PC-3 (cell line): ENCODE data around the gene NIT1. TPM values are rescaled to one million over a fixed set of nuclear protein-coding genes. Genes with fewer than 3 reads are reported as not detected.

Experiments
- ATAC-seq: fragments of 200-7000 bp; cut with Tn5 transposase; 2 replicates; pipeline ENCODE4 v1.9.1; 2020; ENCODE audit warnings: mild to moderate bottlenecking, moderate library complexity
- BruUV-seq: library from RNA; stranded (reverse); fragments of 400-500 nt; replicated peaks from 2 replicates; lab custom pipeline; 2021; lab: Mats Ljungman, UMichigan
- CTCF ChIA-PET: fragments of 300-600 bp; sonication (Branson Sonifier 250); formaldehyde crosslinking; loops from one replicate; lab custom pipeline; 2022; ENCODE audit warnings: antibody characterized with exemption; lab: Charles Lee
- POLR2A ChIA-PET: fragments of 300-600 bp; sonication (Branson Sonifier 250); formaldehyde crosslinking; loops from one replicate; lab custom pipeline; 2022; ENCODE audit warnings: antibody characterized with exemption; ENCODE audit not compliant: unreplicated experiment; lab: Charles Lee
- DNase-seq: peaks from one replicate; pipeline ENCODE4 v3.0.0-alpha.2; 2015
- H2AFZ ChIP-seq: fragments of 300-600 bp; sonication (generic); 2 replicates; pipeline ENCODE4 v1.6.0; 2016; ENCODE audit warnings: antibody characterized with exemption, low read length
- H3F3A ChIP-seq: fragments of 300-600 bp; sonication (generic); one replicate; pipeline ENCODE4 v1.6.0; 2017; ENCODE audit warnings: antibody characterized with exemption, low read length, control low read depth, mild to moderate bottlenecking; ENCODE audit not compliant: unreplicated experiment
- H3K27ac ChIP-seq: fragments of 300-600 bp; sonication (generic); 2 replicates; pipeline ENCODE4 v1.5.1; 2016; ENCODE audit warnings: mild to moderate bottlenecking, low read length
- H3K27me3 ChIP-seq: fragments of 300-600 bp; sonication (generic); 2 replicates; pipeline ENCODE4 v1.6.1; 2016; ENCODE audit warnings: low read length, mixed read lengths
- H3K36me3 ChIP-seq: fragments of 300-600 bp; sonication (generic); 2 replicates; pipeline ENCODE4 v1.6.1; 2016; ENCODE audit warnings: low read depth, mixed run types, low read length, mixed read lengths
- H3K4me1 ChIP-seq: fragments of 300-600 bp; sonication (generic); 2 replicates; pipeline ENCODE4 v1.5.1; 2016; ENCODE audit warnings: low read length; ENCODE audit not compliant: insufficient read depth
- H3K4me2 ChIP-seq: fragments of 300-600 bp; sonication (generic); 2 replicates; pipeline ENCODE4 v1.6.0; 2016; ENCODE audit warnings: low read length
- H3K4me3 ChIP-seq: fragments of 300-600 bp; sonication (generic); 2 replicates; pipeline ENCODE4 v1.5.1; 2016; ENCODE audit warnings: mild to moderate bottlenecking, low read length, mixed read lengths
- H3K79me2 ChIP-seq: fragments of 300-600 bp; sonication (generic); 2 replicates; pipeline ENCODE4 v1.6.1; 2017; ENCODE audit warnings: low read length, mixed read lengths
- H3K9ac ChIP-seq: fragments of 300-600 bp; sonication (generic); 2 replicates; pipeline ENCODE4 v1.6.0; 2016; ENCODE audit warnings: mild to moderate bottlenecking, low read length
- H3K9me2 ChIP-seq: fragments of 300-600 bp; sonication (generic); replicated peaks from 2 replicates; pipeline ENCODE4 v1.6.1; 2016; ENCODE audit warnings: mixed run types, low read length, mixed read lengths
- H3K9me3 ChIP-seq: fragments of 300-600 bp; sonication (generic); 2 replicates; pipeline ENCODE4 v1.6.1; 2016; ENCODE audit warnings: low read length, mixed read lengths
- H4K20me1 ChIP-seq: fragments of 300-600 bp; sonication (generic); 2 replicates; pipeline ENCODE4 v1.6.1; 2016; ENCODE audit warnings: low read length, mixed read lengths
- CTCF ChIP-seq: fragments of 300-600 bp; sonication (generic); conservative IDR thresholded peaks from 2 replicates; pipeline ENCODE4 v1.5.1; 2017; ENCODE audit warnings: antibody characterized with exemption, low read depth, mild to moderate bottlenecking, low read length
- EZH2 ChIP-seq: fragments of 300-600 bp; sonication (generic); IDR thresholded peaks from one replicate; pipeline ENCODE4 v1.6.1; 2017; ENCODE audit warnings: antibody characterized with exemption, mild to moderate bottlenecking, low read length; ENCODE audit not compliant: unreplicated experiment
- EZH2phosphoT487 ChIP-seq: fragments of 300-600 bp; sonication (generic); IDR thresholded peaks from 2 replicates; pipeline ENCODE4 v1.6.1; 2018; ENCODE audit warnings: mild to moderate bottlenecking, antibody characterized with exemption, low read length, borderline replicate concordance
- intact Hi-C: fragments of 100-400 bp; cut with micrococcal nuclease; formaldehyde crosslinking; loops from 2 replicates; pipeline ENCODE4 v1.9.0; 2023
- total RNA-seq: library from RNA; depleted of rRNA; stranded (reverse); fragments of >200 nt; gene quantifications from 2 replicates; pipeline ENCODE4 v1.2.3, GENCODE V29; 2014

The NIT1 gene
- total RNA-seq, 1 experiment from 2014 or later, result 18.1 TPM

GRCh38 chr1:161069241-161069640 is 48.7 kb upstream of the NIT1 start:
- POLR2A ChIA-PET, result no interaction called here
- DNase-seq (no peak), ATAC-seq (no peak)
- Histone ChIP-seq H3K79me2 (no peaks in the 10 kb centered on the region), H2AFZ (no peak overlapping the region), H3F3A (no peaks in the 10 kb centered on the region), H3K36me3 (no peaks in the 10 kb centered on the region), H4K20me1 (no peaks in the 10 kb centered on the region), H3K4me1 (no peaks in the 10 kb centered on the region), H3K9me2 (no peaks in the 10 kb centered on the region), H3K9ac (no peak overlapping the region), H3K4me2 (no peak overlapping the region), H3K27ac (no peak overlapping the region), H3K9me3 (no peaks in the 10 kb centered on the region), H3K27me3 (no peaks in the 10 kb centered on the region), H3K4me3 (no peak overlapping the region)
- no TSS peak for BruUV-seq
- TF ChIP-seq CTCF, result no peak
- no peak for TF ChIP-seq EZH2
- TF ChIP-seq EZH2phosphoT487, result no peak
- intact Hi-C loops, result no loop called here
- CTCF ChIA-PET, result no interaction called here

DNA sequence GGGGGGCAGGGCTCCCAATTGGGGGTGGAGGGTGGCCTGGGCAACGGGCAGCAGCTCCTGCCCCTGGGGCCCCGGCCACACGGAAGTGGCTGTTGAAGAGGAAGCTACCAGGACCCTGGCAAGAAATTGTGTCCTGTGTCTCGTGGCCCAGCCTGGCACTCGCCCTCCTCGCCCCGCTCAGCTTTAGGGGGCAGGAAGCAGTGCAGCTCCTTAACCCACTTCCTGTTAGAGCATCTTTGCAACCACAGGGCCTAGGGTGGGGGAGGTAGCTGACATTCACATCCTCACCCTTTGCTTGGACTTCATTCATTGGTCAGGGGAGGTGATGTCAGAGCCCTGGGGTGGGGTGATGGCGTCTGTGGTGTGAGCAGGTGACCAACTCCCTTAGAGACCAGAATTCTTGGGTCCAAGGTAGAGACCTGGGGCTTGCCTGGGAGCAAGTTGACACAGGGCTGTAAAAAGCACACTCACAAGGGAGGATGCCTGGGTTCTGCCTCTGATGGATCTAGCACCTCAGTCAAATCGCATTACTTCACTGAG is 48.1 kb upstream of the NIT1 start, which contains the start of gene ARHGAP30:
Gene ARHGAP30 (minus strand): TSS at position 161 of the 540 bp plus-strand sequence. CDS start 267 bp downstream, outside the sequence.
- ChIA-PET CTCF (interaction anchor here (0.6 kb wide), 1 partner anchor 79 kb away, joined by 15 read pairs; no protein-coding TSS in a partner anchor), POLR2A (no interaction called here)
- H3F3A ChIP-seq, result no peaks in the 10 kb centered on the region
- H3K9ac ChIP-seq, result no peak within 1 kb of the TSS
- no peaks in the 10 kb centered on the region for H3K79me2 ChIP-seq
- no peak within 1 kb of the TSS for H3K4me3 ChIP-seq
- no peaks in the 10 kb centered on the region for H3K36me3 ChIP-seq
- no peaks in the 10 kb centered on the region for H3K9me3 ChIP-seq
- no TSS peak for BruUV-seq
- no peak for TF ChIP-seq EZH2phosphoT487
- no peak for TF ChIP-seq EZH2
- TF ChIP-seq CTCF, result no peak
- no peak within 1 kb of the TSS for H3K27ac ChIP-seq
- no peak within 1 kb of the TSS for H3K4me2 ChIP-seq
- DNase-seq (no peak), ATAC-seq (no peak)
- H3K27me3 ChIP-seq, result no peaks in the 10 kb centered on the region
- no peaks in the 10 kb centered on the region for H3K4me1 ChIP-seq
- intact Hi-C loops, result no loop called here
- H4K20me1 ChIP-seq, result no peaks in the 10 kb centered on the region
- no peaks in the 10 kb centered on the region for H3K9me2 ChIP-seq
- H2AFZ ChIP-seq, result no peak within 1 kb of the TSS

DNA sequence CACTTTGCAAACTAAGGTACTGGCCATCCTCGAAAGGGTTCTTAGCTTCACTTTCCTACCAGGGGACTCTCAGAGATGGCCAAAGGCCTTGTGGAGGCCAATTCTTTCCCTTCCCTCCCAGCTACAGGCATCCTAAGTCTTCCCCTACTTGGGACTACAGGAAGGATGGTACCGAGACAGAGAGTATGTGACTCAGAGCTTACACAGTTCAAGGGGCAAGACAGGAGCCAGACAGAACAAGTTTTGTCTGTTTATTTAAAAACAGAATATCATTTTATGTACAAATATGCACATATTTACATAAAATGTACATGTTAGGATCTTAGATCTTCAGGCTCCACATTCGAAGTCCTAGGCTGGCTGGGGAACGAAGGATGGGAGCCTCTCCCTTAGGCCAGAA is 47.1 kb upstream of the NIT1 start:
- Histone ChIP-seq H3K4me1 (no peaks in the 10 kb centered on the region), H3K79me2 (no peaks in the 10 kb centered on the region), H3K9me3 (no peaks in the 10 kb centered on the region), H3K27me3 (no peaks in the 10 kb centered on the region), H4K20me1 (no peaks in the 10 kb centered on the region), H3K9me2 (no peaks in the 10 kb centered on the region), H3K4me3 (no peak overlapping the region), H3F3A (no peaks in the 10 kb centered on the region), H2AFZ (no peak overlapping the region), H3K27ac (no peak overlapping the region), H3K4me2 (no peak overlapping the region), H3K9ac (no peak overlapping the region), H3K36me3 (no peaks in the 10 kb centered on the region)
- BruUV-seq, result no TSS peak
- DNase-seq (no peak), ATAC-seq (no peak)
- intact Hi-C loops, result loop anchor here (1.0 kb wide), 1 partner anchor 28 kb away; the partner anchor contains the start of gene KLHDC9
- TF ChIP-seq EZH2, result no peak
- TF ChIP-seq EZH2phosphoT487, result no peak
- no peak for TF ChIP-seq CTCF
- CTCF ChIA-PET, result no interaction called here
- POLR2A ChIA-PET, result interaction anchor here (0.5 to 0.6 kb wide), 2 partner anchors 18 to 50 kb away, joined by 3 to 4 read pairs; partner anchors contain the start of genes F11R and NECTIN4
